GM23338 (cell line): ENCODE data around the gene NTN1. TPM values are rescaled to one million over a fixed set of nuclear protein-coding genes. Genes with fewer than 3 reads are reported as not detected.

ENCODE experiments used
- ATAC-seq: fragments of 200-7000 bp; cut with Tn5 transposase; 3 replicates; pipeline ENCODE4 v1.9.1; 2020
- DNase-seq: peaks from one replicate; pipeline ENCODE4 v3.0.0-alpha.2; 2015; ENCODE audit warnings: low spot score
- H2AFZ ChIP-seq: fragments of 200-600 bp; sonication (generic); 2 replicates; pipeline ENCODE4 v1.8.0; 2016; ENCODE audit warnings: antibody characterized with exemption, mild to moderate bottlenecking, moderate library complexity
- H3F3A ChIP-seq: fragments of 200-600 bp; sonication (generic); replicated peaks from 2 replicates; pipeline ENCODE4 v1.8.0; 2017; ENCODE audit warnings: antibody characterized with exemption, mixed run types, low read depth
- H3K27ac ChIP-seq: fragments of 200-600 bp; sonication (generic); 2 replicates; pipeline ENCODE4 v1.6.1; 2016; ENCODE audit warnings: low read depth
- H3K27me3 ChIP-seq: fragments of 200-600 bp; sonication (generic); 2 replicates; pipeline ENCODE4 v1.8.0; 2016; ENCODE audit warnings: mild to moderate bottlenecking, mixed run types, moderate library complexity; ENCODE audit not compliant: insufficient read depth
- H3K36me3 ChIP-seq: fragments of 200-600 bp; sonication (generic); 2 replicates; pipeline ENCODE4 v1.8.0; 2016; ENCODE audit warnings: mild to moderate bottlenecking; ENCODE audit not compliant: insufficient read depth
- H3K4me1 ChIP-seq: fragments of 200-600 bp; sonication (generic); 2 replicates; pipeline ENCODE4 v1.8.0; 2016; ENCODE audit warnings: mild to moderate bottlenecking, moderate library complexity; ENCODE audit not compliant: insufficient read depth
- H3K4me2 ChIP-seq: fragments of 200-600 bp; sonication (generic); 2 replicates; pipeline ENCODE4 v1.7.1; 2017; ENCODE audit warnings: mixed run types
- H3K4me3 ChIP-seq: fragments of 200-600 bp; sonication (generic); 2 replicates; pipeline ENCODE4 v1.6.1; 2016; ENCODE audit warnings: mixed run types
- H3K79me2 ChIP-seq: fragments of 200-600 bp; sonication (generic); replicated peaks from 2 replicates; pipeline ENCODE4 v1.8.0; 2017; ENCODE audit warnings: mild to moderate bottlenecking; ENCODE audit not compliant: insufficient read depth
- H3K9me2 ChIP-seq: fragments of 200-600 bp; sonication (generic); 2 replicates; pipeline ENCODE4 v1.8.0; 2017; ENCODE audit not compliant: insufficient read depth
- H4K20me1 ChIP-seq: fragments of 200-600 bp; sonication (generic); replicated peaks from 2 replicates; pipeline ENCODE4 v1.8.0; 2017; ENCODE audit warnings: mild to moderate bottlenecking; ENCODE audit not compliant: insufficient read depth
- H3K27ac Mint-ChIP-seq: 2 replicates; pipeline ENCODE4 v1.8.0; 2020; ENCODE audit warnings: inconsistent platforms, mild to moderate bottlenecking, moderate library complexity, mixed read lengths
- H3K27me3 Mint-ChIP-seq: 3 replicates; pipeline ENCODE4 v1.8.0; 2022; ENCODE audit warnings: low read depth, mild to moderate bottlenecking, moderate library complexity, mixed read lengths, inconsistent platforms; ENCODE audit not compliant: insufficient read depth, poor library complexity
- H3K36me3 Mint-ChIP-seq: 3 replicates; pipeline ENCODE4 v1.8.0; 2021; ENCODE audit warnings: low read depth, mild to moderate bottlenecking, inconsistent platforms, moderate library complexity, mixed read lengths
- H3K4me1 Mint-ChIP-seq: 3 replicates; pipeline ENCODE4 v1.8.0; 2020; ENCODE audit warnings: mild to moderate bottlenecking, inconsistent platforms, mixed read lengths
- H3K4me3 Mint-ChIP-seq: 3 replicates; pipeline ENCODE4 v1.8.0; 2021; ENCODE audit warnings: moderate library complexity, mild to moderate bottlenecking, inconsistent platforms, mixed read lengths
- H3K9me3 Mint-ChIP-seq: 3 replicates; pipeline ENCODE4 v1.8.0; 2020; ENCODE audit warnings: moderate library complexity, mild to moderate bottlenecking, inconsistent platforms, mixed read lengths
- CREB1 ChIP-seq: fragments of 250-450 bp; sonication (Bioruptor Pico); IDR thresholded peaks from 2 replicates; pipeline ENCODE4 v1.5.0; 2020; ENCODE audit warnings: low read depth, mild to moderate bottlenecking, moderate library complexity
- CTCF ChIP-seq, 2 experiments: fragments of 200-600 bp in 1 of 2; sonication (generic) in 1 of 2; conservative IDR thresholded peaks; 2 replicates each; pipeline versions ENCODE4 v1.5.1 to v1.6.1; 2016 to 2017; ENCODE audit warnings: antibody characterized with exemption in 2 of 2, low read depth in 2 of 2, mild to moderate bottlenecking in 2 of 2, moderate library complexity in 1 of 2
- EZH2 ChIP-seq: fragments of 200-600 bp; sonication (generic); IDR thresholded peaks from one replicate; pipeline ENCODE4 v1.8.0; 2017; ENCODE audit warnings: antibody characterized with exemption, mild to moderate bottlenecking, low read depth; ENCODE audit not compliant: unreplicated experiment
- EZH2phosphoT487 ChIP-seq: fragments of 200-600 bp; sonication (generic); IDR thresholded peaks from one replicate; pipeline ENCODE4 v1.8.1; 2018; ENCODE audit warnings: antibody characterized with exemption; ENCODE audit not compliant: unreplicated experiment
- JUNB ChIP-seq: IDR thresholded peaks from one replicate; pipeline ENCODE4 v1.6.1; 2016; ENCODE audit warnings: antibody characterized with exemption; ENCODE audit not compliant: unreplicated experiment
- NANOG ChIP-seq: IDR thresholded peaks from 2 replicates; pipeline ENCODE4 v1.6.1; 2016; ENCODE audit warnings: antibody characterized with exemption, borderline replicate concordance
- POLR2AphosphoS5 ChIP-seq: IDR thresholded peaks from 2 replicates; pipeline ENCODE4 v1.6.1; 2016; ENCODE audit warnings: antibody characterized with exemption, low read depth
- REST ChIP-seq: IDR thresholded peaks from one replicate; pipeline ENCODE4 v1.6.1; 2018; ENCODE audit warnings: antibody characterized with exemption; ENCODE audit not compliant: unreplicated experiment
- ZNF114 ChIP-seq: fragments of 250-450 bp; sonication (Bioruptor Pico); IDR thresholded peaks from 2 replicates; pipeline ENCODE4 v1.5.0; 2020; ENCODE audit warnings: mild to moderate bottlenecking, moderate library complexity
- ZNF331 ChIP-seq: fragments of 250-450 bp; sonication (Bioruptor Pico); IDR thresholded peaks from 2 replicates; pipeline ENCODE4 v1.5.0; 2020; ENCODE audit warnings: low read depth, mild to moderate bottlenecking, moderate library complexity
- polyA plus RNA-seq: library from polyadenylated mRNA; unstranded; fragments of >200 nt; fragmentation: Nextera tagmentation; extraction: Ambion mirVana; gene quantifications from 2 replicates; pipeline ENCODE4 v1.2.1, GENCODE V29; 2016
- total RNA-seq: library from RNA; depleted of rRNA; stranded (reverse); fragments of >200 nt; shearing (Covaris generic); gene quantifications from 2 replicates; pipeline ENCODE4 v1.2.3, GENCODE V29; 2014
- TF ChIP-seq, protein P1 (sequence below): IDR thresholded peaks from 2 replicates; pipeline ENCODE4 v1.6.1; 2016; ENCODE audit warnings: antibody characterized with exemption

NTN1 gene
- total and polyA plus RNA-seq, 2 experiments from 2014 or later: 0.57 to 2.6 TPM

DNA sequence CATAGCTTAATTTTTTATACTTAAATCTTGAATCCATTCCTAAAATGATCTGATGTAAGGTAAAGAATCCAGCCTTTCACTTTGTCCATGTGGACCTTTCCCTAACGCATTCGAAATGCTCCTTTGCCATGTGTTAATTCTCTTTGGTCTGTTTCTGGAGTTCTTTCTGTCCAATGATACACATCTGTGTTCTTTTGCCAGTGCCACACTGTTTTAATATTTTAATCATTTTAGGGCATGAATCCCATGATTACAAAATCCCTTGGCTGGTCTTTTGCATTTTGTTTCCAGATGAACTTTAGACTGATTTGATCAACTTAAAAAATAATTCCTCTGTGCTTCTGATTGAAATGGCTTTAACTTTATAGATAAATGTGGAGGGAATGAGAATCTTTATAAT, 74.1 kb downstream of the NTN1 start:
- Histone ChIP-seq H2AFZ (no peak overlapping the region), H3K4me3 (no peak overlapping the region), H3K9me2 (no peaks in the 10 kb centered on the region), H3K27ac (no peak overlapping the region), H3K36me3 (no peaks in the 10 kb centered on the region), H3K4me1 (no peaks in the 10 kb centered on the region), H3K79me2 (no peaks in the 10 kb centered on the region), H3K27me3 (no peaks in the 10 kb centered on the region), H3K4me2 (no peak overlapping the region), H3F3A (no peaks in the 10 kb centered on the region), H4K20me1 (no peaks in the 10 kb centered on the region)
- no peak for DNase-seq
- Mint-ChIP-seq H3K9me3 (peaks cover 9% of the 10 kb centered on the region), H3K4me3 (no peak overlapping the region), H3K27me3 (no peaks in the 10 kb centered on the region), H3K4me1 (0 out of 3 replicates have a peak, but pooled peaks cover 2% of the 10 kb centered on the region), H3K27ac (no peak overlapping the region), H3K36me3 (0 out of 3 replicates have a peak, but pooled peaks cover 3% of the 10 kb centered on the region)
- ATAC-seq: no peak
- TF ChIP-seq EZH2 (no peak), JUNB (no peak), ZNF331 (CRISPR knock-in tag) (no peak), ZNF114 (CRISPR knock-in tag) (no peak), EZH2phosphoT487 (no peak), NANOG (no peak), POLR2AphosphoS5 (no peak), CREB1 (no peak), CTCF (conservative IDR thresholded peaks at IDR 0.05; ENCODE audit: low read depth in 2 of 2) (no peak)

- Histone ChIP-seq H3K4me1 (no peaks in the 10 kb centered on the region), H4K20me1 (no peaks in the 10 kb centered on the region), H3K27ac (no peak overlapping the region), H3K36me3 (no peaks in the 10 kb centered on the region), H3K9me2 (no peaks in the 10 kb centered on the region), H3K4me2 (no peak overlapping the region), H2AFZ (no peak overlapping the region), H3K79me2 (no peaks in the 10 kb centered on the region), H3K27me3 (no peaks in the 10 kb centered on the region), H3F3A (no peaks in the 10 kb centered on the region), H3K4me3 (no peak overlapping the region)
- Mint-ChIP-seq H3K9me3 (peaks cover 9% of the 10 kb centered on the region), H3K4me1 (0 out of 3 replicates have a peak, but pooled peaks cover 2% of the 10 kb centered on the region), H3K4me3 (no peak overlapping the region), H3K27me3 (no peaks in the 10 kb centered on the region), H3K36me3 (0 out of 3 replicates have a peak, but pooled peaks cover 3% of the 10 kb centered on the region), H3K27ac (no peak overlapping the region)
- ATAC-seq: no peak
- DNase-seq: no peak
- TF ChIP-seq CREB1 (no peak), REST (no peak), ZNF331 (CRISPR knock-in tag) (no peak), NANOG (no peak), CTCF (conservative IDR thresholded peaks at IDR 0.05; ENCODE audit: low read depth in 2 of 2) (no peak), ZNF114 (CRISPR knock-in tag) (no peak), POLR2AphosphoS5 (no peak), EZH2phosphoT487 (no peak)
- TF ChIP-seq, protein P1, sequence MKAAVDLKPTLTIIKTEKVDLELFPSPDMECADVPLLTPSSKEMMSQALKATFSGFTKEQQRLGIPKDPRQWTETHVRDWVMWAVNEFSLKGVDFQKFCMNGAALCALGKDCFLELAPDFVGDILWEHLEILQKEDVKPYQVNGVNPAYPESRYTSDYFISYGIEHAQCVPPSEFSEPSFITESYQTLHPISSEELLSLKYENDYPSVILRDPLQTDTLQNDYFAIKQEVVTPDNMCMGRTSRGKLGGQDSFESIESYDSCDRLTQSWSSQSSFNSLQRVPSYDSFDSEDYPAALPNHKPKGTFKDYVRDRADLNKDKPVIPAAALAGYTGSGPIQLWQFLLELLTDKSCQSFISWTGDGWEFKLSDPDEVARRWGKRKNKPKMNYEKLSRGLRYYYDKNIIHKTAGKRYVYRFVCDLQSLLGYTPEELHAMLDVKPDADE: no peak
Observed at GRCh38 chr17:9098242-9098825, 77.0 kb downstream of the NTN1 start.
